Measurements from ENCODE around the gene C2CD2L. TPM values are rescaled to one million over a fixed set of nuclear protein-coding genes. Genes with fewer than 3 reads are reported as not detected.
"Not testable (repeated sequence)": the region's sequence is repeated elsewhere in the genome, so short reads cannot be mapped to it uniquely, and the experiment has no call there.

C2CD2L gene
- total RNA-seq, 2 donors from 2014 or later, result 5.1 to 9.0 TPM

- under 1% methylated on average over 19 of the region's 20 CpGs for WGBS
- Histone ChIP-seq H3K4me3 (peak overlapping the region; percentile 79 to 88), H3K9me3 (no peaks in the 10 kb centered on the region), H3K36me3 (no peaks in the 10 kb centered on the region), H3K27ac (peak overlapping the region; percentile 68 to 77), H3K4me1 (replicated peaks) (peaks cover 8% of the 10 kb centered on the region), H3K27me3 (replicated peaks; ENCODE audit: insufficient read depth) (no peaks in the 10 kb centered on the region)
- intact Hi-C loops (cut with DNase I), result no loop called here
- no peak for TF ChIP-seq POLR2A (IDR thresholded peaks at IDR 0.05)
- no peak for TF ChIP-seq CTCF (IDR thresholded peaks at IDR 0.05)
- no peak for TF ChIP-seq POLR2AphosphoS5 (IDR thresholded peaks at IDR 0.05)
- no peak for DNase-seq (ENCODE audit: low spot score)
These were observed 14.6 kb downstream of the C2CD2L start for GRCh38 chr11:119121811-119122124.

GRCh38 chr11:119125821-119126220 is 18.7 kb downstream of the C2CD2L start:
- 94% methylated on average over 6 of the region's 6 CpGs for WGBS
- intact Hi-C loops (cut with DNase I), result no loop called here
- Histone ChIP-seq H3K27ac (no peak overlapping the region), H3K4me3 (no peak overlapping the region), H3K27me3 (replicated peaks; ENCODE audit: insufficient read depth) (no peaks in the 10 kb centered on the region), H3K4me1 (replicated peaks) (peaks cover 6% of the 10 kb centered on the region), H3K36me3 (no peaks in the 10 kb centered on the region), H3K9me3 (no peaks in the 10 kb centered on the region)
- DNase-seq (ENCODE audit: low spot score), result no peak
- TF ChIP-seq POLR2AphosphoS5 (IDR thresholded peaks at IDR 0.05) (no peak), CTCF (IDR thresholded peaks at IDR 0.05) (no peak), POLR2A (IDR thresholded peaks at IDR 0.05) (no peak)

GRCh38 chr11:119126675-119127268 is 19.6 kb downstream of the C2CD2L start:
- no peak for DNase-seq (ENCODE audit: low spot score)
- TF ChIP-seq CTCF (IDR thresholded peaks at IDR 0.05) (no peak), POLR2AphosphoS5 (IDR thresholded peaks at IDR 0.05) (no peak), POLR2A (IDR thresholded peaks at IDR 0.05) (no peak)
- Histone ChIP-seq H3K4me1 (replicated peaks) (peaks cover 6% of the 10 kb centered on the region), H3K9me3 (no peaks in the 10 kb centered on the region), H3K4me3 (no peak overlapping the region), H3K27me3 (replicated peaks; ENCODE audit: insufficient read depth) (no peaks in the 10 kb centered on the region), H3K36me3 (peaks cover 0 to 6% of the 10 kb centered on the region in 2 donors), H3K27ac (no peak overlapping the region)
- WGBS, result 62% methylated on average over 5 of the region's 5 CpGs
- intact Hi-C loops (cut with DNase I), result no loop called here

GRCh38 chr11:119130662-119131061 is 23.5 kb downstream of the C2CD2L start:
- Histone ChIP-seq H3K36me3 (peaks cover 0 to 18% of the 10 kb centered on the region in 2 donors), H3K9me3 (no peaks in the 10 kb centered on the region), H3K4me3 (no peak overlapping the region), H3K27ac (no peak overlapping the region), H3K4me1 (replicated peaks) (no peaks in the 10 kb centered on the region), H3K27me3 (replicated peaks; ENCODE audit: insufficient read depth) (no peaks in the 10 kb centered on the region)
- 83% methylated on average over 3 of the region's 3 CpGs for WGBS
- intact Hi-C loops (cut with DNase I), result no loop called here
- no peak for DNase-seq (ENCODE audit: low spot score)
- no peak for TF ChIP-seq POLR2AphosphoS5 (IDR thresholded peaks at IDR 0.05)
- no peak for TF ChIP-seq POLR2A (IDR thresholded peaks at IDR 0.05)
- no peak for TF ChIP-seq CTCF (IDR thresholded peaks at IDR 0.05)

- Histone ChIP-seq H3K9me3 (no peaks in the 10 kb centered on the region), H3K4me3 (no peak overlapping the region), H3K27me3 (replicated peaks; ENCODE audit: insufficient read depth) (no peaks in the 10 kb centered on the region), H3K4me1 (replicated peaks) (no peaks in the 10 kb centered on the region), H3K27ac (no peak overlapping the region), H3K36me3 (peaks cover 0 to 18% of the 10 kb centered on the region in 2 donors)
- intact Hi-C loops (cut with DNase I), result no loop called here
- no peak for DNase-seq (ENCODE audit: low spot score)
- WGBS, result 51% methylated on average over 4 of the region's 4 CpGs
- TF ChIP-seq POLR2AphosphoS5 (IDR thresholded peaks at IDR 0.05) (no peak), CTCF (IDR thresholded peaks at IDR 0.05) (peak in 1 of 4 experiments; percentile 31)
These were observed 27.3 kb downstream of the C2CD2L start for GRCh38 chr11:119134389-119134978.

GRCh38 chr11:119139276-119139675 is 32.1 kb downstream of the C2CD2L start:
- DNase-seq (ENCODE audit: low spot score); intact Hi-C loops (cut with DNase I): not testable (repeated sequence)

More at GRCh38 chr11:119139276-119139675, 32.1 kb downstream of the C2CD2L start:
- not testable (repeated sequence) for H3K27ac ChIP-seq; H3K27me3 ChIP-seq (replicated peaks; ENCODE audit: insufficient read depth); H3K4me1 ChIP-seq (replicated peaks); H3K36me3 ChIP-seq; H3K4me3 ChIP-seq; H3K9me3 ChIP-seq
- WGBS, result 90% methylated on average over 10 of the region's 10 CpGs
